K562 (cell line): Measurements from ENCODE around the gene ARHGAP12. TPM values are rescaled to one million over a fixed set of nuclear protein-coding genes. Genes with fewer than 3 reads are reported as not detected.

Experiments used
- ATF7 ChIP-seq: fragments of 450-650 bp; IDR thresholded peaks from 2 replicates; pipeline ENCODE4 v1.7.1; 2014; ENCODE audit warnings: mild to moderate bottlenecking, moderate library complexity
- CEBPB ChIP-seq: fragments of 450-650 bp; IDR thresholded peaks from 2 replicates; pipeline ENCODE4 v1.6.1; 2016; ENCODE audit warnings: missing genetic modification characterization, missing compliant biosample characterization
- CXXC5 ChIP-seq: fragments of 250-450 bp; sonication (Bioruptor Pico); IDR thresholded peaks from 2 replicates; pipeline ENCODE4 v1.8.0; 2022; ENCODE audit warnings: inconsistent platforms, mild to moderate bottlenecking, moderate library complexity
- DMBX1 ChIP-seq: fragments of 250-450 bp; sonication (Bioruptor Pico); IDR thresholded peaks from 2 replicates; pipeline ENCODE4 v1.8.0; 2022; ENCODE audit warnings: inconsistent platforms, mild to moderate bottlenecking, moderate library complexity, borderline replicate concordance
- GABPA ChIP-seq: fragments of 200-800 bp; sonication (Bioruptor generic); conservative IDR thresholded peaks from 2 replicates; pipeline ENCODE4 v1.6.1; 2016; ENCODE audit warnings: low read depth, missing genetic modification characterization, missing compliant biosample characterization
- KDM5B ChIP-seq: fragments of 200-600 bp; sonication (generic); IDR thresholded peaks from 2 replicates; pipeline ENCODE4 v1.6.1; 2012; ENCODE audit warnings: low read depth, mild to moderate bottlenecking, moderate library complexity, low read length, control low read depth, inconsistent platforms; ENCODE audit not compliant: insufficient replicate concordance
- KLF16 ChIP-seq: IDR thresholded peaks from 2 replicates; pipeline ENCODE4 v1.6.1; 2016; ENCODE audit warnings: antibody characterized with exemption
- MCM3 ChIP-seq: fragments of 450-650 bp; IDR thresholded peaks from 2 replicates; pipeline ENCODE4 v1.6.1; 2016
- MEIS2 ChIP-seq: fragments of 450-650 bp; IDR thresholded peaks from 2 replicates; pipeline ENCODE4 v1.6.1; 2014; ENCODE audit warnings: mild to moderate bottlenecking; ENCODE audit not compliant: partially characterized antibody
- NR2C1 ChIP-seq, 2 experiments: fragments of 450-650 bp; IDR thresholded peaks; 2 replicates each; pipeline ENCODE4 v1.6.1; 2017; ENCODE audit warnings: mild to moderate bottlenecking in 2 of 2, antibody characterized with exemption in 1 of 2, inconsistent platforms in 1 of 2, missing compliant biosample characterization in 1 of 2, missing genetic modification characterization in 1 of 2
- POLR2H ChIP-seq: IDR thresholded peaks from 2 replicates; pipeline ENCODE4 v1.6.1; 2016; ENCODE audit warnings: missing genetic modification characterization, low read depth, mild to moderate bottlenecking, control low read depth, missing compliant biosample characterization, moderate library complexity
- RBM14 ChIP-seq: fragments of 200-400 bp; formaldehyde crosslinking; IDR thresholded peaks from 2 replicates; pipeline ENCODE4 v1.6.1; 2018; ENCODE audit warnings: low read depth, mild to moderate bottlenecking, low read length, moderate library complexity, borderline replicate concordance; ENCODE audit not compliant: insufficient read depth
- RHOXF2B ChIP-seq: fragments of 250-450 bp; sonication (Bioruptor Pico); conservative IDR thresholded peaks from 2 replicates; pipeline ENCODE4 v1.5.1; 2021
- SAP30 ChIP-seq: fragments of 200-600 bp; sonication (generic); IDR thresholded peaks from 2 replicates; pipeline ENCODE4 v1.6.1; 2012; ENCODE audit warnings: borderline replicate concordance, low read depth, mild to moderate bottlenecking, moderate library complexity, low read length, control low read depth, inconsistent platforms; ENCODE audit not compliant: insufficient read depth, poor library complexity, severe bottlenecking
- TFE3 ChIP-seq: fragments of 450-650 bp; formaldehyde crosslinking; IDR thresholded peaks from 2 replicates; pipeline ENCODE4 v1.4.0; 2020; ENCODE audit warnings: mild to moderate bottlenecking, mixed read lengths
- ZBTB49 ChIP-seq: sonication (generic); formaldehyde crosslinking; IDR thresholded peaks from 2 replicates; pipeline ENCODE4 v1.8.0; 2022; ENCODE audit warnings: missing genetic modification reagents, mild to moderate bottlenecking, borderline replicate concordance
- ZFP36 ChIP-seq: fragments of 150-350 bp; IDR thresholded peaks from 2 replicates; pipeline ENCODE4 v1.6.1; 2018; ENCODE audit warnings: low read length, low read depth; ENCODE audit not compliant: partially characterized antibody
- ZNF24 ChIP-seq: fragments of 450-650 bp; IDR thresholded peaks from 2 replicates; pipeline ENCODE4 v1.6.1; 2016
- ZNF277 ChIP-seq: fragments of 250-450 bp; sonication (Bioruptor Pico); IDR thresholded peaks from 2 replicates; pipeline ENCODE4 v1.8.0; 2022; ENCODE audit warnings: inconsistent platforms, mild to moderate bottlenecking, moderate library complexity, borderline replicate concordance
- ZNF431 ChIP-seq: sonication (generic); formaldehyde crosslinking; IDR thresholded peaks from 2 replicates; pipeline ENCODE4 v1.8.0; 2022; ENCODE audit warnings: mild to moderate bottlenecking, missing genetic modification reagents
- ZNF785 ChIP-seq: fragments of 250-450 bp; sonication (Bioruptor Pico); IDR thresholded peaks from 2 replicates; pipeline ENCODE4 v1.4.0; 2020; ENCODE audit warnings: mild to moderate bottlenecking
- polyA plus RNA-seq, 8 experiments: library from polyadenylated mRNA; depleted of rRNA in 4 of 8; stranded (reverse) in 5 of 8; unstranded in 3 of 8; fragments of >200 nt; fragmentation: Nextera tagmentation in 2 of 8; fragmentation: Illumina TruSeq in 1 of 8; extraction: Ambion mirVana in 2 of 8; extraction: Trizol in 1 of 8; gene quantifications; 2 replicates each; pipeline versions ENCODE4 v1.2.1 to v1.2.3, GENCODE V29; 2011 to 2014; ENCODE audit warnings: inconsistent platforms in 1 of 8, missing spikeins in 1 of 8
- total RNA-seq, 7 experiments: library from RNA; depleted of rRNA in 6 of 7; stranded (reverse); fragments of >200 nt in 6 of 7; fragmentation: Illumina TruSeq in 2 of 7; extraction: Trizol in 2 of 7; gene quantifications; 2 replicates each; pipeline versions ENCODE4 v1.2.1 to v1.2.3, GENCODE V29; 2011 to 2021; ENCODE audit warnings: low replicate concordance in 1 of 7

Gene ARHGAP12
- total and polyA plus RNA-seq, 9 of the 15 experiments (the other 6 are each of a cell fraction or from before 2014, with no cell fraction given) = 4.4 to 18.7 (median 10.1) TPM

- TF ChIP-seq TFE3 (no peak), ZBTB49 (CRISPR knock-in tag) (no peak), GABPA (tag) (peak; percentile 60; the same call in 1 of the 2 replicates), KLF16 (0 out of 2 replicates have a peak, but pooled peaks have one; percentile 8), ZFP36 (no peak), CXXC5 (peak; percentile 16; the same call in 1 of the 2 replicates), CEBPB (tag) (peak; percentile 57), ZNF431 (CRISPR knock-in tag) (no peak), MEIS2 (no peak), RHOXF2B (CRISPR knock-in tag) (no peak), ATF7 (no peak; the same call in 1 of the 2 replicates), SAP30 (no peak), ZNF277 (CRISPR knock-in tag) (no peak), DMBX1 (CRISPR knock-in tag) (peak; percentile 54; the same call in 1 of the 2 replicates), RBM14 (no peak), POLR2H (peak; percentile 34; the same call in 1 of the 2 replicates), MCM3 (no peak), NR2C1 (IDR thresholded peaks at IDR 0.05) (no peak), NR2C1 (tag; IDR thresholded peaks at IDR 0.05) (0 out of 2 replicates have a peak, but pooled peaks have one; percentile 25), KDM5B (no peak), ZNF785 (no peak), ZNF24 (no peak)
These were observed 18.7 kb upstream of the ARHGAP12 start (continued) for GRCh38 chr10:31947144-31947926.
